Measurements from ENCODE around the gene TOLLIP.

The TOLLIP gene

GRCh38 chr11:1297011-1297575 lies 12.3 kb downstream of the TOLLIP start:
- H3K4me3 ChIP-seq (ENCODE audit: low read length in 2 of 2), result no peak overlapping the region
- H3K4me1 ChIP-seq (ENCODE audit: control insufficient read depth, insufficient read depth, low read length), result peaks cover 28% of the 10 kb centered on the region
- no peak overlapping the region for H3K27ac ChIP-seq (ENCODE audit: low read length)
- no peak overlapping the region for H3K9ac ChIP-seq (ENCODE audit: low read length in 2 of 2)
- H3K27me3 ChIP-seq (ENCODE audit: control insufficient read depth in 1 of 2, insufficient read depth in 2 of 2, low read length in 2 of 2), result no peaks in the 10 kb centered on the region
- no peaks in the 10 kb centered on the region for H3K9me3 ChIP-seq (ENCODE audit: control insufficient read depth in 2 of 2, low read length in 2 of 2)
- peaks cover 11 to 32% of the 10 kb centered on the region in 2 donors for H3K36me3 ChIP-seq (ENCODE audit: control insufficient read depth in 2 of 2, insufficient read depth in 2 of 2, low read length in 2 of 2)

GRCh38 chr11:1296287-1296686 lies 13.1 kb downstream of the TOLLIP start:
- Histone ChIP-seq H3K9me3 (ENCODE audit: control insufficient read depth in 2 of 2, low read length in 2 of 2) (no peaks in the 10 kb centered on the region), H3K27ac (ENCODE audit: low read length) (no peak overlapping the region), H3K9ac (ENCODE audit: low read length in 2 of 2) (no peak overlapping the region), H3K4me1 (ENCODE audit: control insufficient read depth, insufficient read depth, low read length) (peaks cover 22% of the 10 kb centered on the region), H3K27me3 (ENCODE audit: control insufficient read depth in 1 of 2, insufficient read depth in 2 of 2, low read length in 2 of 2) (no peaks in the 10 kb centered on the region), H3K4me3 (ENCODE audit: low read length in 2 of 2) (no peak overlapping the region), H3K36me3 (ENCODE audit: control insufficient read depth in 2 of 2, insufficient read depth in 2 of 2, low read length in 2 of 2) (peaks cover 11 to 32% of the 10 kb centered on the region in 2 donors)

- Histone ChIP-seq H3K27me3 (ENCODE audit: control insufficient read depth in 1 of 2, insufficient read depth in 2 of 2, low read length in 2 of 2) (no peaks in the 10 kb centered on the region), H3K36me3 (ENCODE audit: control insufficient read depth in 2 of 2, insufficient read depth in 2 of 2, low read length in 2 of 2) (peaks cover 14 to 36% of the 10 kb centered on the region in 2 donors), H3K9ac (ENCODE audit: low read length in 2 of 2) (no peak overlapping the region), H3K27ac (ENCODE audit: low read length) (no peak overlapping the region), H3K4me1 (ENCODE audit: control insufficient read depth, insufficient read depth, low read length) (peaks cover 20% of the 10 kb centered on the region), H3K4me3 (ENCODE audit: low read length in 2 of 2) (no peak overlapping the region), H3K9me3 (ENCODE audit: control insufficient read depth in 2 of 2, low read length in 2 of 2) (no peaks in the 10 kb centered on the region)
Measured at GRCh38 chr11:1295591-1295990, 13.8 kb downstream of the TOLLIP start.

- Histone ChIP-seq H3K4me1 (ENCODE audit: control insufficient read depth, insufficient read depth, low read length) (peaks cover 17% of the 10 kb centered on the region), H3K9ac (ENCODE audit: low read length in 2 of 2) (no peak overlapping the region), H3K4me3 (ENCODE audit: low read length in 2 of 2) (no peak overlapping the region), H3K36me3 (ENCODE audit: control insufficient read depth in 2 of 2, insufficient read depth in 2 of 2, low read length in 2 of 2) (peaks cover 19 to 42% of the 10 kb centered on the region in 2 donors), H3K9me3 (ENCODE audit: control insufficient read depth in 2 of 2, low read length in 2 of 2) (no peaks in the 10 kb centered on the region), H3K27me3 (ENCODE audit: control insufficient read depth in 1 of 2, insufficient read depth in 2 of 2, low read length in 2 of 2) (no peaks in the 10 kb centered on the region), H3K27ac (ENCODE audit: low read length) (no peak overlapping the region)
Measured at GRCh38 chr11:1295086-1295485, 14.3 kb downstream of the TOLLIP start.

GRCh38 chr11:1293619-1294015 lies 15.8 kb downstream of the TOLLIP start:
- no peak overlapping the region for H3K27ac ChIP-seq (ENCODE audit: low read length)
- H3K9me3 ChIP-seq (ENCODE audit: control insufficient read depth in 2 of 2, low read length in 2 of 2), result no peaks in the 10 kb centered on the region
- H3K36me3 ChIP-seq (ENCODE audit: control insufficient read depth in 2 of 2, insufficient read depth in 2 of 2, low read length in 2 of 2), result peaks cover 28 to 53% of the 10 kb centered on the region in 2 donors
- H3K4me1 ChIP-seq (ENCODE audit: control insufficient read depth, insufficient read depth, low read length), result peaks cover 6% of the 10 kb centered on the region
- no peak overlapping the region for H3K4me3 ChIP-seq (ENCODE audit: low read length in 2 of 2)
- no peaks in the 10 kb centered on the region for H3K27me3 ChIP-seq (ENCODE audit: control insufficient read depth in 1 of 2, insufficient read depth in 2 of 2, low read length in 2 of 2)
- no peak overlapping the region for H3K9ac ChIP-seq (ENCODE audit: low read length in 2 of 2)

- peaks cover 5% of the 10 kb centered on the region for H3K4me1 ChIP-seq (ENCODE audit: control insufficient read depth, insufficient read depth, low read length)
- no peaks in the 10 kb centered on the region for H3K27me3 ChIP-seq (ENCODE audit: control insufficient read depth in 1 of 2, insufficient read depth in 2 of 2, low read length in 2 of 2)
- no peak overlapping the region for H3K27ac ChIP-seq (ENCODE audit: low read length)
- no peak overlapping the region for H3K4me3 ChIP-seq (ENCODE audit: low read length in 2 of 2)
- no peak overlapping the region for H3K9ac ChIP-seq (ENCODE audit: low read length in 2 of 2)
- peaks cover 32 to 56% of the 10 kb centered on the region in 2 donors for H3K36me3 ChIP-seq (ENCODE audit: control insufficient read depth in 2 of 2, insufficient read depth in 2 of 2, low read length in 2 of 2)
- H3K9me3 ChIP-seq (ENCODE audit: control insufficient read depth in 2 of 2, low read length in 2 of 2), result no peaks in the 10 kb centered on the region
Measured at GRCh38 chr11:1292644-1293618, 16.5 kb downstream of the TOLLIP start.

GRCh38 chr11:1292018-1292643 lies 17.3 kb downstream of the TOLLIP start:
- Histone ChIP-seq H3K27me3 (ENCODE audit: control insufficient read depth in 1 of 2, insufficient read depth in 2 of 2, low read length in 2 of 2) (no peaks in the 10 kb centered on the region), H3K9me3 (ENCODE audit: control insufficient read depth in 2 of 2, low read length in 2 of 2) (no peaks in the 10 kb centered on the region), H3K4me1 (ENCODE audit: control insufficient read depth, insufficient read depth, low read length) (no peaks in the 10 kb centered on the region), H3K4me3 (ENCODE audit: low read length in 2 of 2) (no peak overlapping the region), H3K9ac (ENCODE audit: low read length in 2 of 2) (no peak overlapping the region), H3K36me3 (ENCODE audit: control insufficient read depth in 2 of 2, insufficient read depth in 2 of 2, low read length in 2 of 2) (peaks cover 31 to 51% of the 10 kb centered on the region in 2 donors), H3K27ac (ENCODE audit: low read length) (no peak overlapping the region)

- peaks cover 38 to 52% of the 10 kb centered on the region in 2 donors for H3K36me3 ChIP-seq (ENCODE audit: control insufficient read depth in 2 of 2, insufficient read depth in 2 of 2, low read length in 2 of 2)
- H3K9me3 ChIP-seq (ENCODE audit: control insufficient read depth in 2 of 2, low read length in 2 of 2), result no peaks in the 10 kb centered on the region
- no peak overlapping the region for H3K27ac ChIP-seq (ENCODE audit: low read length)
- H3K9ac ChIP-seq (ENCODE audit: low read length in 2 of 2), result no peak overlapping the region
- no peaks in the 10 kb centered on the region for H3K4me1 ChIP-seq (ENCODE audit: control insufficient read depth, insufficient read depth, low read length)
- no peak overlapping the region for H3K4me3 ChIP-seq (ENCODE audit: low read length in 2 of 2)
- no peaks in the 10 kb centered on the region for H3K27me3 ChIP-seq (ENCODE audit: control insufficient read depth in 1 of 2, insufficient read depth in 2 of 2, low read length in 2 of 2)
Measured at GRCh38 chr11:1291295-1292017, 18.0 kb downstream of the TOLLIP start.

- Histone ChIP-seq H3K9me3 (ENCODE audit: control insufficient read depth in 2 of 2, low read length in 2 of 2) (no peaks in the 10 kb centered on the region), H3K4me3 (ENCODE audit: low read length in 2 of 2) (no peak overlapping the region), H3K9ac (ENCODE audit: low read length in 2 of 2) (no peak overlapping the region), H3K27ac (ENCODE audit: low read length) (no peak overlapping the region), H3K4me1 (ENCODE audit: control insufficient read depth, insufficient read depth, low read length) (no peaks in the 10 kb centered on the region), H3K36me3 (ENCODE audit: control insufficient read depth in 2 of 2, insufficient read depth in 2 of 2, low read length in 2 of 2) (peaks cover 47 to 60% of the 10 kb centered on the region in 2 donors), H3K27me3 (ENCODE audit: control insufficient read depth in 1 of 2, insufficient read depth in 2 of 2, low read length in 2 of 2) (no peaks in the 10 kb centered on the region)
Measured at GRCh38 chr11:1290052-1291040, 19.1 kb downstream of the TOLLIP start.
